NCI-H526 treated with DMSO at 0.1 percent for 48 hours (cell line): ENCODE results near the gene RRAS.
"Not testable (repeated sequence)": the region's sequence is repeated elsewhere in the genome, so short reads cannot be mapped to it uniquely, and the experiment has no call there.

ENCODE experiments used
- DNase-seq: peaks from one replicate; lab custom pipeline; 2025; lab: John Stamatoyannopoulos, UW

RRAS gene

GRCh38 chr19:49631014-49631588, 8.8 kb downstream of the RRAS start:
- DNase-seq: no peak

DNA sequence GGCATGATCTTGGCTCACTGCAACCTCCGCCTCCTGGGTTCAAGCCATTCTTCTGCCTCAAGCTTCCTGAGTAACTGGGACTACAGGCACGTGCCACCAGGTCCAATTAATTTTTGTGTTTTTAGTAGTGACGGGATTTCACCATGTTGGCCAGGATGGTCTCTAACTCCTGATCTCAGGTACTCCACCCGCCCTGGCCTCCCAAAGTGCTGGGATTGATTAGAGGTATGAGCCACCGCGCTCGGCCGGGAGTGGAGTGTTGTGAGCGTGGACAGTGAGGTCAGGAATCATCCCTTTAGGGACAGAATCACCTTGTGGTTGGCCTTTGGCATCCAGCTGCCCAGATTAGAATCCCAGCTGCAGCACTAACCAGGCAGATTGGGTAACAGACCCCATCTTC, 10.3 kb downstream of the RRAS start:
- DNase-seq: no peak

DNA sequence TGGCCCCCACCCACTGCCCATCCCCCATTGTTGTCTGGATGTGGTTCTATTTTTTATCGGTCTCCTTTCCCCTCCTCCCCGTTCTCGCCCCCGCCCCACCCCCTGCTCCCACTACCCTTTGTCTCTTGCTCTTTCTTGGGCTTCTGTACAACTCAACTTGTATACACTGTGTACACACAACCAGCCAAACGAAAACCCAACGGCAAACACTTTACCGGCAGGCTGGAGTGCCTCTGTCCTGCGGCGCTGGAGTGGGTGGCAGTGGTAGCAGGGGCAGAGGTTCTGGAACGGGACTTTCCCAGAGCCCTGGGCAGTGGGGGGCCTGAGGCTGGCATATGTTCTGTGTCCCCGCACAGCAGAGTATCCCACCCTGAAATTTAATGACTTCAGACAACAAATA, 13.7 kb downstream of the RRAS start:
- no peak for DNase-seq

GRCh38 chr19:49624967-49625910, 14.7 kb downstream of the RRAS start:
- DNase-seq: no peak

GRCh38 chr19:49617860-49618259, 22.1 kb downstream of the RRAS start:
- not testable (repeated sequence) for DNase-seq

- no peak for DNase-seq
Measured at GRCh38 chr19:49616945-49617344, 23.0 kb downstream of the RRAS start.

- DNase-seq: no peak
Measured at GRCh38 chr19:49616532-49616931, 23.4 kb downstream of the RRAS start.

GRCh38 chr19:49615861-49616260, 24.1 kb downstream of the RRAS start:
- no peak for DNase-seq

- no peak for DNase-seq
Measured at GRCh38 chr19:49614096-49614833, 25.7 kb downstream of the RRAS start.

- no peak for DNase-seq
Measured at GRCh38 chr19:49613374-49613773, 26.6 kb downstream of the RRAS start.

DNA sequence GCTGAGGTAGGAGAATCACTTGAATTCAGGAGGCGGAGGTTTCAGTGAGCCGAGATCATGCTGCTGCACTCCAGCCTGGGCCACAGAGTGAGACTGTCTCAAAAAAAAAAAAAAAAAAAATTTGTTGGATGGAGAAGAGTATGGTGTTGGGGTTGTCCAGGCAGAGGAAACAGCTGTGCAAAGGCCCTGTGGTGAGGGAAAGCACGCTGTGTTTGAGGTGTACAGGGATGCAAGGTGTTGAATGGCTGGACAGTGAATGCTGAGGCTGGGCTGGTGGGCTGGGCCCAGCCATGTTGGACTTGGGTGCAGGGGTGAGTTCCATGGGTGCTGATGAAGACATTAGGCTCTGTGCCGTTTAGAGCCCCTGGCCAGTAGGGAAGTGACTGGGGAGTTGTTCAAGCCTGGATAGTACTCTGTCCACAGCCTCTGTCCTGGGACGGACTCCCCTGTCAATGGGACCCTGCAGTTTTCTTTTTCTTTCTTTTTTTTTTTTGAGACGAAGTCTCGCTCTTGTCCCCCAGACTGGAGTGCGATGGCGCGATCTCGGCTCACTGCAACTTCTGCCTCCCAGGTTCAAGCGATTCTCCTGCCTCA, 30.3 kb downstream of the RRAS start:
- DNase-seq: no peak

GRCh38 chr19:49605605-49606004, 34.3 kb downstream of the RRAS start:
- no peak for DNase-seq

DNA sequence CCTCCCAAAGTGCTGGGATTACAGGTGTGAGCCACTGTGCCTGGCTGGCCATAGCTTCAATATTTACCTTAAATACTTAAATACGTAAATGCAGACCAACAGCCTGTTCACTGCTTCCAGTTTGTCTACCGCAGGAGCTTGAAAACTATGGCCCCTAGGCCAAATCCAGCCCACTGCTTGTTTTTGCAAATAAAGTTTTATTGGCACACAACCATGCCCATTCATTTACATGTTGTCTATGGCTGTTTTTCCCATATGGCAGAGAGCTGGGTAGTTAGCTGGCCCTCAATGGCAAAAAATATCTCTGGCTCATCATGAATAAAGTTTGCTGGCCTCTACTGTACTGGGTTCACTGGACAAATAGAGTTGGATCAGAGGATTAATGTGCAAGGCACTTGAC, 37.1 kb downstream of the RRAS start:
- DNase-seq: no peak

- no peak for DNase-seq
Measured at GRCh38 chr19:49601482-49602038, 38.4 kb downstream of the RRAS start.

DNA sequence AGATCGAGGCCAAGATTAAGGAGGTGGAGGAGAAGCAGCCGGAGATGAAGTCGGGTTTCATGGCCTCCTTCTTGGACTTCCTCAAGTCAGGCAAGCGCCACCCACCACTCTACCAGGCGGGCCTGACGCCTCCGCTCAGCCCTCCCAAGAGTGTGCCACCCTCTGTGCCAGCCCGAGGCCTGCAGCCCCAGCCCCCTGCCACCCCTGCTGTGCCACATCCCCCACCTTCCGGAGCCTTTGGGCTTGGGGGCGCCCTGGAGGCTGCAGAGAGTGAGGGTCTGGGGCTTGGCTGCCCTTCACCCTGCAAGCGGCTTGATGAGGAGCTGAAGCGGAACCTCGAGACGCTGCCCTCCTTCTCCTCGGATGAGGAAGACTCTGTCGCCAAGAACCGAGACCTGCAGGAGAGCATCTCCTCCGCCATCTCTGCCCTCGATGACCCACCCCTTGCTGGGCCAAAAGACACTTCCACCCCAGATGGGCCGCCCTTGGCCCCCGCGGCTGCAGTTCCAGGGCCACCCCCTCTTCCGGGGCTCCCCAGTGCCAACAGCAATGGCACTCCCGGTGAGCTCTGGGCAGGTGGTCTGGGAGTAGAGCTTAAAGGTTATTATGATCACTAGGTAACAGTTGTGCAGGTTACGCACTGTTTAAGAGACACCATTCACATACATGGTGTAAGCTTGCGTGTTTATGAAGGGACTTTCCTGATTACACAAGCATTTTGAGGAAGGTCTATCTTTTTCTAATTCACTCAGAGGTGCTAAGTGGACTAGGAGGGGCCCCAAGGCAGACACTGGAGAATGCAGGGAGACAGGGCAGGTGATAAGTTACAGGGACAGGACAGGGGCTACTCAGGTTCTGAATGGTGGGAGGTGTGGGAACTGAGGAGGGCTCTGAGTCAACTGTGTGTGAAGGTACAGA, 40.3 kb downstream of the RRAS start:
- no peak for DNase-seq

DNA sequence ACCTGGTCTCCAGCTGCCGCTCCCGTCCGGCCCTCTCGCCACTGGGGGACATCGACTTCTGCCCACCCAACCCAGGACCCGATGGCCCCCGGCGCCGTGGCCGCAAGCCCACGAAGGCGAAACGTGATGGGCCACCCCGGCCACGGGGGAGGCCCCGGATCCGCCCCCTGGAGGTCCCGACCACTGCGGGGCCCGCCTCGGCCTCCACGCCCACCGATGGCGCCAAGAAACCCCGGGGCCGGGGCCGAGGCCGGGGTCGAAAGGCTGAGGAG, 42.3 kb downstream of the RRAS start:
- no peak for DNase-seq

- no peak for DNase-seq
Measured at GRCh38 chr19:49596954-49597702, 42.8 kb downstream of the RRAS start.

DNA sequence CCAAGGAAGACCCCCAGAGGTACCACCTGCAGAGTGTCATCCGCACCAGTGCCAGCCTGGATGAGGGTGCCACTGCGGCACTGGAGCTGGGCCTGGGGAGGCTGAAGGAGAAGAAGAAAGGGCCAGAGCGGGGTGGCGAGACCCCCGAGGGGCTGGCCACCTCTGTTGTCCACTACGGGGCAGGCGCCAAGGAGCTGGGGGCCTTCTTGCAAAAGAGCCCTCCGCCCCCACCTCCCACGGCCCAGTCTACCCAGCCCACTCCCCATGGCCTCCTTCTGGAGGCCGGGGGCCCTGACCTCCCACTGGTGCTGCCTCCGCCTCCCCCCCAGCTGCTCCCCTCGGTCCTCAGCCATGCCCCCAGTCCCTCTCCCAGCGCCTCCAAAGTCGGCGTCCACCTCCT, 43.5 kb downstream of the RRAS start:
- DNase-seq: no peak

DNA sequence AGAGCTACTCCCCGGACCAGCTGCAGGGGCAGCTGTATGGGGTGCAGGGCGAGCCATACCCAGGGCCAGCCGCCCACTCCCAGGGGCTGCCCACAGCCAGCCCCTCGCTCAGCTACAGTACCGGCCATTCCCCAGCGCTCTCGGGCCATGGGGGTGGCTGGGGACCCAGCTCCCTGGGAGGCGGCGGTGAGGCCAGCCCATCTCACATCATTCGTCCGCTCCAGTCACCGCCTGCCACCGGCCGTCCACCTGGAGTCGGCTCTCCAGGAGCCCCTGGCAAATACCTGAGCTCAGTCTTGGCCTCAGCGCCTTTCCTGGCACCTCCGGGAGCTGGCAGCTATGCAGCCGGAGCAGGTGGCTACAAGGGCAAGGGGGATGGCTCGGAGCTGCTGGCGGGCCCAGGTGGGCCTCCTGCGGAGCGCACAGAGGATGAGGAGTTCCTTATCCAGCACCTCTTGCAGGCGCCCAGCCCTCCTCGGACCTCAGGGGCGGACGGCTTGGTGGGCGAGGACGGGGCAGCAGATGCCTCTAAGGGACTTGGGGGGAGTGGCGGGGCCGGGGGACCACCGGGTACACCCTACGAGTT, 44.0 kb downstream of the RRAS start:
- no peak for DNase-seq
